HL-60 (cell line): ENCODE results near the gene GBP7.

Experiments
- CTCF ChIP-seq: IDR thresholded peaks from one replicate; pipeline ENCODE4 v1.5.1; 2011; ENCODE audit warnings: low read length, control low read depth, inconsistent platforms; ENCODE audit not compliant: insufficient read depth
- POLR2AphosphoS5 ChIP-seq: IDR thresholded peaks from 2 replicates; pipeline ENCODE4 v1.6.1; 2012; ENCODE audit warnings: low read depth

- TF ChIP-seq POLR2AphosphoS5, result no peak
- no peak for TF ChIP-seq CTCF
Measured at GRCh38 chr1:89095737-89096136, 80.1 kb downstream of the GBP7 start.
